Suprapubic skin (tissue), 4 donors: ENCODE results near the gene MLKL. TPM values are rescaled to one million over a fixed set of nuclear protein-coding genes. Genes with fewer than 3 reads are reported as not detected.

ENCODE experiments used
- DNase-seq, 2 donors: peaks; one replicate each; pipeline ENCODE4 v3.0.0-alpha.2; 2019; ENCODE audit warnings: low spot score in 2 of 2
- H3K27ac ChIP-seq: fragments of 200-600 bp; sonication (generic); one replicate; pipeline ENCODE4 v1.5.1; 2019
- H3K27me3 ChIP-seq: fragments of 200-600 bp; sonication (generic); one replicate; pipeline ENCODE4 v1.5.1; 2019
- H3K36me3 ChIP-seq: fragments of 200-600 bp; sonication (generic); one replicate; pipeline ENCODE4 v1.5.1; 2019
- H3K4me1 ChIP-seq: fragments of 200-600 bp; sonication (generic); one replicate; pipeline ENCODE4 v1.5.1; 2019
- H3K4me3 ChIP-seq: fragments of 200-600 bp; sonication (generic); one replicate; pipeline ENCODE4 v1.5.1; 2019; ENCODE audit warnings: mild to moderate bottlenecking
- H3K9me3 ChIP-seq: fragments of 200-600 bp; sonication (generic); one replicate; pipeline ENCODE4 v1.5.1; 2019
- CTCF ChIP-seq, 2 donors: fragments of 200-600 bp in 1 of 2; fragments of 450-650 bp in 1 of 2; sonication (generic) in 1 of 2; IDR thresholded peaks; one replicate each; pipeline ENCODE4 v1.5.1; 2016 to 2019; ENCODE audit warnings: antibody characterized with exemption in 2 of 2, mild to moderate bottlenecking in 1 of 2, moderate library complexity in 1 of 2
- EP300 ChIP-seq: sonication (generic); formaldehyde crosslinking; IDR thresholded peaks from one replicate; pipeline ENCODE4 v1.6.1; 2017; ENCODE audit warnings: antibody characterized with exemption
- POLR2A ChIP-seq, 2 donors: fragments of 450-650 bp; IDR thresholded peaks; one replicate each; pipeline ENCODE4 v1.6.1; 2017; ENCODE audit warnings: antibody characterized with exemption in 2 of 2, mild to moderate bottlenecking in 2 of 2, moderate library complexity in 2 of 2
- POLR2AphosphoS5 ChIP-seq, 3 donors: sonication (generic); formaldehyde crosslinking; IDR thresholded peaks; one replicate each; pipeline ENCODE4 v1.6.1; 2017; ENCODE audit warnings: antibody characterized with exemption in 3 of 3
- WGBS: methylation state at CpG from one replicate; pipeline ENCODE4 v1.1.5; 2018; 5-methylcytosine and 5-hydroxymethylcytosine counted together
- total RNA-seq, 4 donors: library from RNA; depleted of rRNA; stranded (reverse); fragments of >200 nt; gene quantifications; one replicate each; pipeline ENCODE4 v1.1.0, GENCODE V29; 2016

MLKL gene
- total RNA-seq, 4 donors from 2014 or later = 3.1 to 12.0 (median 7.0) TPM

DNA sequence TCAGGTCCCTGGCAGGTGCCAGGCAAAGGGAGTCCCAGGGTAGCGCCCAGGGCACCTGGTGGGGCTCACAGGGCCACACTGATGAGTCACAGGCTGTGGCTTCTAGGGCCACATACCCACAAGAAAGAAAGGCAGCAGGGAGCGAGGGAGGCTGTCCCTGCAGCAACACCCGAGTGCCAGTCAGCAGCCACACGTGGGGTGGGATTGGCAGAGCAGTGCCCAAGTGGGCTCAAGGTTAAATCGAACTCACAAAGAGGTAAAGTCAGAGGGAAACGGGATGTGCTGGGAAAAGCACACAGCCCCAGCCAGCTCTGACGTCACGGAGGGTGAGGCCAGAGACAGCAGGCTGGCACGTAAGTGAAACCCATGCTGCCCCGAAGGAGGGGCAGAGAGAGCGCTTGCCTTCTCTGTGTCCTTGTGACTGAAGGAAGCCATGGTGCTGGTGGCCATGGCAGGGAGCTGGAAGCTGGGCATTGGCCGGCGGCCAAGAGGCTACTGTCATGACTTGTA is 40.2 kb upstream of the MLKL start:
- 40% methylated on average over 12 of the region's 13 CpGs for WGBS
- no peaks in the 10 kb centered on the region for H3K9me3 ChIP-seq
- no peak for TF ChIP-seq EP300
- H3K4me3 ChIP-seq = no peak overlapping the region
- no peak overlapping the region for H3K27ac ChIP-seq
- DNase-seq = no peak
- H3K36me3 ChIP-seq = no peaks in the 10 kb centered on the region
- peaks cover 30% of the 10 kb centered on the region for H3K4me1 ChIP-seq
- H3K27me3 ChIP-seq = peaks cover 9% of the 10 kb centered on the region

- no peak overlapping the region for H3K4me3 ChIP-seq
- peaks cover 16% of the 10 kb centered on the region for H3K27me3 ChIP-seq
- H3K36me3 ChIP-seq = no peaks in the 10 kb centered on the region
- H3K4me1 ChIP-seq = peaks cover 30% of the 10 kb centered on the region
- no peak for TF ChIP-seq POLR2AphosphoS5 (IDR thresholded peaks at IDR 0.05)
- no peak for TF ChIP-seq CTCF (IDR thresholded peaks at IDR 0.05)
- TF ChIP-seq EP300 = no peak
- TF ChIP-seq POLR2A (IDR thresholded peaks at IDR 0.05) = no peak
- H3K9me3 ChIP-seq = no peaks in the 10 kb centered on the region
- 73% methylated on average over 6 of the region's 6 CpGs for WGBS
- DNase-seq = no peak
- H3K27ac ChIP-seq = no peak overlapping the region
Observed at GRCh38 chr16:74739275-74739674, 38.6 kb upstream of the MLKL start.

GRCh38 chr16:74738816-74739215 is 38.2 kb upstream of the MLKL start:
- Histone ChIP-seq H3K36me3 (no peaks in the 10 kb centered on the region), H3K4me1 (peaks cover 25% of the 10 kb centered on the region), H3K9me3 (no peaks in the 10 kb centered on the region), H3K27ac (no peak overlapping the region), H3K27me3 (peaks cover 16% of the 10 kb centered on the region), H3K4me3 (no peak overlapping the region)
- WGBS = 87% methylated on average over 11 of the region's 11 CpGs
- TF ChIP-seq POLR2AphosphoS5 (IDR thresholded peaks at IDR 0.05) (no peak), POLR2A (IDR thresholded peaks at IDR 0.05) (no peak), CTCF (IDR thresholded peaks at IDR 0.05) (no peak), EP300 (no peak)
- DNase-seq = no peak

- peaks cover 16% of the 10 kb centered on the region for H3K27me3 ChIP-seq
- H3K36me3 ChIP-seq = no peaks in the 10 kb centered on the region
- no peak for DNase-seq
- no peak overlapping the region for H3K27ac ChIP-seq
- no peaks in the 10 kb centered on the region for H3K9me3 ChIP-seq
- TF ChIP-seq POLR2A (IDR thresholded peaks at IDR 0.05) = no peak
- no peak for TF ChIP-seq CTCF (IDR thresholded peaks at IDR 0.05)
- TF ChIP-seq POLR2AphosphoS5 (IDR thresholded peaks at IDR 0.05) = no peak
- no peak for TF ChIP-seq EP300
- H3K4me3 ChIP-seq = no peak overlapping the region
- peaks cover 20% of the 10 kb centered on the region for H3K4me1 ChIP-seq
- 56% methylated on average over 10 of the region's 10 CpGs for WGBS
Observed at GRCh38 chr16:74738113-74738541, 37.5 kb upstream of the MLKL start.

DNA sequence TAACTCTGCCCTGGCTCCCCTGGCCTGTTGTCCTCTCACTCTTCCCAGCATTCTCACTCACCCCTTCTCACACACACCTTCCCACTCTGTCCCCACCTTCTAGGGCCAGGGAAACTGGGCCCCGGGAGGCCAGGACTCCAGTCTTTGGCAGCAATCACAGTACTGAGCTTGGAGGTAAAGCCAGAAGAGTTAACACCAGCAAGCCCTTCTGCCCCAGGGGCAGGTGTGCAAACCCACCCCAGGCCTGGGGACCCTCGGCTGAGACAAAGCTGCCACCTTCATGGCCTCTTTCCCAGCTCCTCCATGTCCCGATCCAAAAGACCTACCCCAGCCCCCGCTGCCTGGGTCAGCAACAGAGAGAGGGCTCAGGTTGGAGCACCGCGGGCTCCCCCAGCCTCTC is 36.9 kb upstream of the MLKL start:
- TF ChIP-seq POLR2AphosphoS5 (IDR thresholded peaks at IDR 0.05) = no peak
- TF ChIP-seq EP300 = no peak
- TF ChIP-seq CTCF (IDR thresholded peaks at IDR 0.05) = no peak
- TF ChIP-seq POLR2A (IDR thresholded peaks at IDR 0.05) = no peak
- Histone ChIP-seq H3K27ac (no peak overlapping the region), H3K27me3 (peaks cover 16% of the 10 kb centered on the region), H3K9me3 (no peaks in the 10 kb centered on the region), H3K36me3 (no peaks in the 10 kb centered on the region), H3K4me3 (no peak overlapping the region), H3K4me1 (peaks cover 15% of the 10 kb centered on the region)
- WGBS = 78% methylated on average over 6 of the region's 6 CpGs
- no peak for DNase-seq
